ENCODE measurements around the gene FILIP1L. TPM values are rescaled to one million over a fixed set of nuclear protein-coding genes. Genes with fewer than 3 reads are reported as not detected.

FILIP1L gene
- total RNA-seq, 2 experiments from 2014 or later, result not detected

- BruUV-seq (replicated peaks), result no TSS peak
- H3K27ac ChIP-seq (ENCODE audit: low read depth, low read length, poor library complexity, severe bottlenecking), result no peak overlapping the region
- CTCF ChIA-PET (ENCODE audit: unreplicated experiment), result no interaction called here
- no peak overlapping the region for H3K4me2 ChIP-seq (ENCODE audit: low read length)
- no peak for DNase-seq (ENCODE audit: low spot score)
- no peaks in the 10 kb centered on the region for H3K4me1 ChIP-seq (ENCODE audit: insufficient read depth, low read length, poor library complexity, severe bottlenecking)
- H3K9me3 ChIP-seq (ENCODE audit: low read length), result no peaks in the 10 kb centered on the region
- no peaks in the 10 kb centered on the region for H3K36me3 ChIP-seq (ENCODE audit: insufficient read depth, low read length)
- no peak overlapping the region for H3K4me3 ChIP-seq (ENCODE audit: low read depth, low read length, poor library complexity, severe bottlenecking)
- peaks cover 23% of the 10 kb centered on the region for H4K20me1 ChIP-seq (ENCODE audit: insufficient read depth, low read length)
- POLR2A ChIA-PET, result interaction anchor here (0.6 to 1.1 kb wide), 2 partner anchors 11 to 216 kb away, joined by 3 to 4 read pairs; no protein-coding TSS in a partner anchor
- H2AFZ ChIP-seq (ENCODE audit: low read length), result no peak overlapping the region
- no peaks in the 10 kb centered on the region for H3K9me2 ChIP-seq (ENCODE audit: insufficient read depth, low read length)
- TF ChIP-seq CTCF (conservative IDR thresholded peaks at IDR 0.05; ENCODE audit: low read length) (no peak), EZH2phosphoT487 (IDR thresholded peaks at IDR 0.05; ENCODE audit: borderline replicate concordance, low read depth, low read length) (no peak)
- intact Hi-C loops (cut with micrococcal nuclease; ENCODE audit: unreplicated experiment), result no loop called here
- no peaks in the 10 kb centered on the region for H3K79me2 ChIP-seq (ENCODE audit: insufficient read depth, low read depth, low read length)
Measured at GRCh38 chr3:99872923-99873254, 241.4 kb downstream of the FILIP1L start.

- H3K9me3 ChIP-seq (ENCODE audit: low read length), result no peaks in the 10 kb centered on the region
- H3K36me3 ChIP-seq (ENCODE audit: insufficient read depth, low read length), result no peaks in the 10 kb centered on the region
- no peak for TF ChIP-seq CTCF (conservative IDR thresholded peaks at IDR 0.05; ENCODE audit: low read length)
- TF ChIP-seq EZH2phosphoT487 (IDR thresholded peaks at IDR 0.05; ENCODE audit: borderline replicate concordance, low read depth, low read length), result no peak
- no peak overlapping the region for H2AFZ ChIP-seq (ENCODE audit: low read length)
- no peaks in the 10 kb centered on the region for H3K4me1 ChIP-seq (ENCODE audit: insufficient read depth, low read length, poor library complexity, severe bottlenecking)
- no peak overlapping the region for H3K4me2 ChIP-seq (ENCODE audit: low read length)
- BruUV-seq (replicated peaks), result no TSS peak
- no peaks in the 10 kb centered on the region for H3K79me2 ChIP-seq (ENCODE audit: insufficient read depth, low read depth, low read length)
- no peak for DNase-seq (ENCODE audit: low spot score)
- intact Hi-C loops (cut with micrococcal nuclease; ENCODE audit: unreplicated experiment), result no loop called here
- ChIA-PET POLR2A (interaction anchor here (0.5 to 1.3 kb wide), 2 partner anchors 11 to 27 kb away, joined by 3 to 4 read pairs; no protein-coding TSS in a partner anchor), CTCF (ENCODE audit: unreplicated experiment) (no interaction called here)
- no peak overlapping the region for H3K27ac ChIP-seq (ENCODE audit: low read depth, low read length, poor library complexity, severe bottlenecking)
- H4K20me1 ChIP-seq (ENCODE audit: insufficient read depth, low read length), result peaks cover 23% of the 10 kb centered on the region
- H3K9me2 ChIP-seq (ENCODE audit: insufficient read depth, low read length), result no peaks in the 10 kb centered on the region
- no peak overlapping the region for H3K4me3 ChIP-seq (ENCODE audit: low read depth, low read length, poor library complexity, severe bottlenecking)
Measured at GRCh38 chr3:99871231-99872045, 242.9 kb downstream of the FILIP1L start.

GRCh38 chr3:99870712-99871111 lies 243.6 kb downstream of the FILIP1L start:
- TF ChIP-seq CTCF (conservative IDR thresholded peaks at IDR 0.05; ENCODE audit: low read length) (no peak), EZH2phosphoT487 (IDR thresholded peaks at IDR 0.05; ENCODE audit: borderline replicate concordance, low read depth, low read length) (no peak)
- BruUV-seq (replicated peaks), result no TSS peak

More at GRCh38 chr3:99870712-99871111, 243.6 kb downstream of the FILIP1L start:
- intact Hi-C loops (cut with micrococcal nuclease; ENCODE audit: unreplicated experiment), result no loop called here
- H3K9me2 ChIP-seq (ENCODE audit: insufficient read depth, low read length), result no peaks in the 10 kb centered on the region
- ChIA-PET CTCF (ENCODE audit: unreplicated experiment) (no interaction called here), POLR2A (interaction anchor here (1.2 to 1.3 kb wide), 2 partner anchors 12 to 25 kb away, joined by 3 to 4 read pairs; no protein-coding TSS in a partner anchor)
- no peaks in the 10 kb centered on the region for H3K79me2 ChIP-seq (ENCODE audit: insufficient read depth, low read depth, low read length)
- no peaks in the 10 kb centered on the region for H3K4me1 ChIP-seq (ENCODE audit: insufficient read depth, low read length, poor library complexity, severe bottlenecking)
- H3K4me2 ChIP-seq (ENCODE audit: low read length), result no peak overlapping the region
- DNase-seq (ENCODE audit: low spot score), result no peak
- no peak overlapping the region for H3K4me3 ChIP-seq (ENCODE audit: low read depth, low read length, poor library complexity, severe bottlenecking)
- H2AFZ ChIP-seq (ENCODE audit: low read length), result no peak overlapping the region
- H3K36me3 ChIP-seq (ENCODE audit: insufficient read depth, low read length), result no peaks in the 10 kb centered on the region
- H3K27ac ChIP-seq (ENCODE audit: low read depth, low read length, poor library complexity, severe bottlenecking), result no peak overlapping the region
- H4K20me1 ChIP-seq (ENCODE audit: insufficient read depth, low read length), result peaks cover 23% of the 10 kb centered on the region
- no peaks in the 10 kb centered on the region for H3K9me3 ChIP-seq (ENCODE audit: low read length)
